GM23338 (cell line): ENCODE data around the gene PHC2. TPM values are rescaled to one million over a fixed set of nuclear protein-coding genes. Genes with fewer than 3 reads are reported as not detected.

Experiments used
- ATAC-seq: fragments of 200-7000 bp; cut with Tn5 transposase; 3 replicates; pipeline ENCODE4 v1.9.1; 2020
- DNase-seq: peaks from one replicate; pipeline ENCODE4 v3.0.0-alpha.2; 2015; ENCODE audit warnings: low spot score
- H2AFZ ChIP-seq: fragments of 200-600 bp; sonication (generic); 2 replicates; pipeline ENCODE4 v1.8.0; 2016; ENCODE audit warnings: antibody characterized with exemption, mild to moderate bottlenecking, moderate library complexity
- H3F3A ChIP-seq: fragments of 200-600 bp; sonication (generic); replicated peaks from 2 replicates; pipeline ENCODE4 v1.8.0; 2017; ENCODE audit warnings: antibody characterized with exemption, mixed run types, low read depth
- H3K27ac ChIP-seq: fragments of 200-600 bp; sonication (generic); 2 replicates; pipeline ENCODE4 v1.6.1; 2016; ENCODE audit warnings: low read depth
- H3K27me3 ChIP-seq: fragments of 200-600 bp; sonication (generic); 2 replicates; pipeline ENCODE4 v1.8.0; 2016; ENCODE audit warnings: mild to moderate bottlenecking, mixed run types, moderate library complexity; ENCODE audit not compliant: insufficient read depth
- H3K36me3 ChIP-seq: fragments of 200-600 bp; sonication (generic); 2 replicates; pipeline ENCODE4 v1.8.0; 2016; ENCODE audit warnings: mild to moderate bottlenecking; ENCODE audit not compliant: insufficient read depth
- H3K4me1 ChIP-seq: fragments of 200-600 bp; sonication (generic); 2 replicates; pipeline ENCODE4 v1.8.0; 2016; ENCODE audit warnings: mild to moderate bottlenecking, moderate library complexity; ENCODE audit not compliant: insufficient read depth
- H3K4me2 ChIP-seq: fragments of 200-600 bp; sonication (generic); 2 replicates; pipeline ENCODE4 v1.7.1; 2017; ENCODE audit warnings: mixed run types
- H3K4me3 ChIP-seq: fragments of 200-600 bp; sonication (generic); 2 replicates; pipeline ENCODE4 v1.6.1; 2016; ENCODE audit warnings: mixed run types
- H3K79me2 ChIP-seq: fragments of 200-600 bp; sonication (generic); replicated peaks from 2 replicates; pipeline ENCODE4 v1.8.0; 2017; ENCODE audit warnings: mild to moderate bottlenecking; ENCODE audit not compliant: insufficient read depth
- H3K9me2 ChIP-seq: fragments of 200-600 bp; sonication (generic); 2 replicates; pipeline ENCODE4 v1.8.0; 2017; ENCODE audit not compliant: insufficient read depth
- H4K20me1 ChIP-seq: fragments of 200-600 bp; sonication (generic); replicated peaks from 2 replicates; pipeline ENCODE4 v1.8.0; 2017; ENCODE audit warnings: mild to moderate bottlenecking; ENCODE audit not compliant: insufficient read depth
- H3K27ac Mint-ChIP-seq: 2 replicates; pipeline ENCODE4 v1.8.0; 2020; ENCODE audit warnings: inconsistent platforms, mild to moderate bottlenecking, moderate library complexity, mixed read lengths
- H3K27me3 Mint-ChIP-seq: 3 replicates; pipeline ENCODE4 v1.8.0; 2022; ENCODE audit warnings: low read depth, mild to moderate bottlenecking, moderate library complexity, mixed read lengths, inconsistent platforms; ENCODE audit not compliant: insufficient read depth, poor library complexity
- H3K36me3 Mint-ChIP-seq: 3 replicates; pipeline ENCODE4 v1.8.0; 2021; ENCODE audit warnings: low read depth, mild to moderate bottlenecking, inconsistent platforms, moderate library complexity, mixed read lengths
- H3K4me1 Mint-ChIP-seq: 3 replicates; pipeline ENCODE4 v1.8.0; 2020; ENCODE audit warnings: mild to moderate bottlenecking, inconsistent platforms, mixed read lengths
- H3K4me3 Mint-ChIP-seq: 3 replicates; pipeline ENCODE4 v1.8.0; 2021; ENCODE audit warnings: moderate library complexity, mild to moderate bottlenecking, inconsistent platforms, mixed read lengths
- H3K9me3 Mint-ChIP-seq: 3 replicates; pipeline ENCODE4 v1.8.0; 2020; ENCODE audit warnings: moderate library complexity, mild to moderate bottlenecking, inconsistent platforms, mixed read lengths
- CREB1 ChIP-seq: fragments of 250-450 bp; sonication (Bioruptor Pico); IDR thresholded peaks from 2 replicates; pipeline ENCODE4 v1.5.0; 2020; ENCODE audit warnings: low read depth, mild to moderate bottlenecking, moderate library complexity
- CTCF ChIP-seq, 2 experiments: fragments of 200-600 bp in 1 of 2; sonication (generic) in 1 of 2; conservative IDR thresholded peaks; 2 replicates each; pipeline versions ENCODE4 v1.5.1 to v1.6.1; 2016 to 2017; ENCODE audit warnings: antibody characterized with exemption in 2 of 2, low read depth in 2 of 2, mild to moderate bottlenecking in 2 of 2, moderate library complexity in 1 of 2
- EZH2 ChIP-seq: fragments of 200-600 bp; sonication (generic); IDR thresholded peaks from one replicate; pipeline ENCODE4 v1.8.0; 2017; ENCODE audit warnings: antibody characterized with exemption, mild to moderate bottlenecking, low read depth; ENCODE audit not compliant: unreplicated experiment
- EZH2phosphoT487 ChIP-seq: fragments of 200-600 bp; sonication (generic); IDR thresholded peaks from one replicate; pipeline ENCODE4 v1.8.1; 2018; ENCODE audit warnings: antibody characterized with exemption; ENCODE audit not compliant: unreplicated experiment
- JUNB ChIP-seq: IDR thresholded peaks from one replicate; pipeline ENCODE4 v1.6.1; 2016; ENCODE audit warnings: antibody characterized with exemption; ENCODE audit not compliant: unreplicated experiment
- NANOG ChIP-seq: IDR thresholded peaks from 2 replicates; pipeline ENCODE4 v1.6.1; 2016; ENCODE audit warnings: antibody characterized with exemption, borderline replicate concordance
- POLR2AphosphoS5 ChIP-seq: IDR thresholded peaks from 2 replicates; pipeline ENCODE4 v1.6.1; 2016; ENCODE audit warnings: antibody characterized with exemption, low read depth
- REST ChIP-seq: IDR thresholded peaks from one replicate; pipeline ENCODE4 v1.6.1; 2018; ENCODE audit warnings: antibody characterized with exemption; ENCODE audit not compliant: unreplicated experiment
- STAT1 ChIP-seq: IDR thresholded peaks from one replicate; pipeline ENCODE4 v1.6.1; 2016; ENCODE audit warnings: antibody characterized with exemption; ENCODE audit not compliant: unreplicated experiment
- ZNF114 ChIP-seq: fragments of 250-450 bp; sonication (Bioruptor Pico); IDR thresholded peaks from 2 replicates; pipeline ENCODE4 v1.5.0; 2020; ENCODE audit warnings: mild to moderate bottlenecking, moderate library complexity
- ZNF331 ChIP-seq: fragments of 250-450 bp; sonication (Bioruptor Pico); IDR thresholded peaks from 2 replicates; pipeline ENCODE4 v1.5.0; 2020; ENCODE audit warnings: low read depth, mild to moderate bottlenecking, moderate library complexity
- polyA plus RNA-seq: library from polyadenylated mRNA; unstranded; fragments of >200 nt; fragmentation: Nextera tagmentation; extraction: Ambion mirVana; gene quantifications from 2 replicates; pipeline ENCODE4 v1.2.1, GENCODE V29; 2016
- total RNA-seq: library from RNA; depleted of rRNA; stranded (reverse); fragments of >200 nt; shearing (Covaris generic); gene quantifications from 2 replicates; pipeline ENCODE4 v1.2.3, GENCODE V29; 2014
- TF ChIP-seq, protein P1 (sequence below): IDR thresholded peaks from 2 replicates; pipeline ENCODE4 v1.6.1; 2016; ENCODE audit warnings: antibody characterized with exemption
- TF ChIP-seq, protein P2 (sequence below): fragments of 250-450 bp; sonication (Bioruptor Pico); IDR thresholded peaks from 2 replicates; pipeline ENCODE4 v1.5.0; 2020; ENCODE audit warnings: mild to moderate bottlenecking, moderate library complexity

PHC2 gene
- total and polyA plus RNA-seq, 2 experiments from 2014 or later: 1.7 to 7.3 TPM

GRCh38 chr1:33288976-33289857 lies 141.7 kb downstream of the PHC2 start:
- no peak for TF ChIP-seq ZNF331 (CRISPR knock-in tag)
- TF ChIP-seq NANOG: no peak
- no peak for TF ChIP-seq JUNB
- no peak for TF ChIP-seq POLR2AphosphoS5
- no peak for TF ChIP-seq EZH2phosphoT487
- TF ChIP-seq REST: no peak
- TF ChIP-seq CREB1 (CRISPR knock-in tag): no peak
- TF ChIP-seq ZNF114 (CRISPR knock-in tag): no peak
- TF ChIP-seq EZH2: no peak
- TF ChIP-seq, protein P1, sequence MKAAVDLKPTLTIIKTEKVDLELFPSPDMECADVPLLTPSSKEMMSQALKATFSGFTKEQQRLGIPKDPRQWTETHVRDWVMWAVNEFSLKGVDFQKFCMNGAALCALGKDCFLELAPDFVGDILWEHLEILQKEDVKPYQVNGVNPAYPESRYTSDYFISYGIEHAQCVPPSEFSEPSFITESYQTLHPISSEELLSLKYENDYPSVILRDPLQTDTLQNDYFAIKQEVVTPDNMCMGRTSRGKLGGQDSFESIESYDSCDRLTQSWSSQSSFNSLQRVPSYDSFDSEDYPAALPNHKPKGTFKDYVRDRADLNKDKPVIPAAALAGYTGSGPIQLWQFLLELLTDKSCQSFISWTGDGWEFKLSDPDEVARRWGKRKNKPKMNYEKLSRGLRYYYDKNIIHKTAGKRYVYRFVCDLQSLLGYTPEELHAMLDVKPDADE: no peak
- no peak for TF ChIP-seq STAT1
- TF ChIP-seq CTCF (conservative IDR thresholded peaks at IDR 0.05; ENCODE audit: low read depth in 2 of 2): no peak
- TF ChIP-seq, protein P2, sequence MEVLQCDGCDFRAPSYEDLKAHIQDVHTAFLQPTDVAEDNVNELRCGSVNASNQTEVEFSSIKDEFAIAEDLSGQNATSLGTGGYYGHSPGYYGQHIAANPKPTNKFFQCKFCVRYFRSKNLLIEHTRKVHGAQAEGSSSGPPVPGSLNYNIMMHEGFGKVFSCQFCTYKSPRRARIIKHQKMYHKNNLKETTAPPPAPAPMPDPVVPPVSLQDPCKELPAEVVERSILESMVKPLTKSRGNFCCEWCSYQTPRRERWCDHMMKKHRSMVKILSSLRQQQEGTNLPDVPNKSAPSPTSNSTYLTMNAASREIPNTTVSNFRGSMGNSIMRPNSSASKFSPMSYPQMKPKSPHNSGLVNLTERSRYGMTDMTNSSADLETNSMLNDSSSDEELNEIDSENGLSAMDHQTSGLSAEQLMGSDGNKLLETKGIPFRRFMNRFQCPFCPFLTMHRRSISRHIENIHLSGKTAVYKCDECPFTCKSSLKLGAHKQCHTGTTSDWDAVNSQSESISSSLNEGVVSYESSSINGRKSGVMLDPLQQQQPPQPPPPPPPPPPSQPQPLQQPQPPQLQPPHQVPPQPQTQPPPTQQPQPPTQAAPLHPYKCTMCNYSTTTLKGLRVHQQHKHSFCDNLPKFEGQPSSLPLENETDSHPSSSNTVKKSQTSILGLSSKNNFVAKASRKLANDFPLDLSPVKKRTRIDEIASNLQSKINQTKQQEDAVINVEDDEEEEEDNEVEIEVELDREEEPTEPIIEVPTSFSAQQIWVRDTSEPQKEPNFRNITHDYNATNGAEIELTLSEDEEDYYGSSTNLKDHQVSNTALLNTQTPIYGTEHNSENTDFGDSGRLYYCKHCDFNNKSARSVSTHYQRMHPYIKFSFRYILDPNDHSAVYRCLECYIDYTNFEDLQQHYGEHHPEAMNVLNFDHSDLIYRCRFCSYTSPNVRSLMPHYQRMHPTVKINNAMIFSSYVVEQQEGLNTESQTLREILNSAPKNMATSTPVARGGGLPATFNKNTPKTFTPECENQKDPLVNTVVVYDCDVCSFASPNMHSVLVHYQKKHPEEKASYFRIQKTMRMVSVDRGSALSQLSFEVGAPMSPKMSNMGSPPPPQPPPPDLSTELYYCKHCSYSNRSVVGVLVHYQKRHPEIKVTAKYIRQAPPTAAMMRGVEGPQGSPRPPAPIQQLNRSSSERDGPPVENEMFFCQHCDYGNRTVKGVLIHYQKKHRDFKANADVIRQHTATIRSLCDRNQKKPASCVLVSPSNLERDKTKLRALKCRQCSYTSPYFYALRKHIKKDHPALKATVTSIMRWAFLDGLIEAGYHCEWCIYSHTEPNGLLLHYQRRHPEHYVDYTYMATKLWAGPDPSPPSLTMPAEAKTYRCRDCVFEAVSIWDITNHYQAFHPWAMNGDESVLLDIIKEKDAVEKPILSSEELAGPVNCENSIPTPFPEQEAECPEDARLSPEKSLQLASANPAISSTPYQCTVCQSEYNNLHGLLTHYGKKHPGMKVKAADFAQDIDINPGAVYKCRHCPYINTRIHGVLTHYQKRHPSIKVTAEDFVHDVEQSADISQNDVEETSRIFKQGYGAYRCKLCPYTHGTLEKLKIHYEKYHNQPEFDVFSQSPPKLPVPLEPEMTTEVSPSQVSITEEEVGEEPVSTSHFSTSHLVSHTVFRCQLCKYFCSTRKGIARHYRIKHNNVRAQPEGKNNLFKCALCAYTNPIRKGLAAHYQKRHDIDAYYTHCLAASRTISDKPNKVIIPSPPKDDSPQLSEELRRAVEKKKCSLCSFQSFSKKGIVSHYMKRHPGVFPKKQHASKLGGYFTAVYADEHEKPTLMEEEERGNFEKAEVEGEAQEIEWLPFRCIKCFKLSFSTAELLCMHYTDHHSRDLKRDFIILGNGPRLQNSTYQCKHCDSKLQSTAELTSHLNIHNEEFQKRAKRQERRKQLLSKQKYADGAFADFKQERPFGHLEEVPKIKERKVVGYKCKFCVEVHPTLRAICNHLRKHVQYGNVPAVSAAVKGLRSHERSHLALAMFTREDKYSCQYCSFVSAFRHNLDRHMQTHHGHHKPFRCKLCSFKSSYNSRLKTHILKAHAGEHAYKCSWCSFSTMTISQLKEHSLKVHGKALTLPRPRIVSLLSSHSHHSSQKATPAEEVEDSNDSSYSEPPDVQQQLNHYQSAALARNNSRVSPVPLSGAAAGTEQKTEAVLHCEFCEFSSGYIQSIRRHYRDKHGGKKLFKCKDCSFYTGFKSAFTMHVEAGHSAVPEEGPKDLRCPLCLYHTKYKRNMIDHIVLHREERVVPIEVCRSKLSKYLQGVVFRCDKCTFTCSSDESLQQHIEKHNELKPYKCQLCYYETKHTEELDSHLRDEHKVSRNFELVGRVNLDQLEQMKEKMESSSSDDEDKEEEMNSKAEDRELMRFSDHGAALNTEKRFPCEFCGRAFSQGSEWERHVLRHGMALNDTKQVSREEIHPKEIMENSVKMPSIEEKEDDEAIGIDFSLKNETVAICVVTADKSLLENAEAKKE (CRISPR knock-in tag): no peak

More at GRCh38 chr1:33288976-33289857, 141.7 kb downstream of the PHC2 start:
- H3F3A ChIP-seq: no peaks in the 10 kb centered on the region
- 0 out of 2 replicates have a peak, but pooled peaks cover 3% of the 10 kb centered on the region for H3K79me2 ChIP-seq
- no peak overlapping the region for H3K4me2 ChIP-seq
- no peaks in the 10 kb centered on the region for H3K4me1 ChIP-seq
- DNase-seq (no peak), ATAC-seq (no peak)
- Mint-ChIP-seq H3K4me1 (no peaks in the 10 kb centered on the region; the same call in 2 of the 3 replicates), H3K27ac (no peak overlapping the region), H3K9me3 (no peaks in the 10 kb centered on the region; the same call in 1 of the 3 replicates), H3K27me3 (peaks cover 7% of the 10 kb centered on the region), H3K36me3 (peaks cover 19% of the 10 kb centered on the region), H3K4me3 (no peak overlapping the region)
- H3K4me3 ChIP-seq: no peak overlapping the region
- no peaks in the 10 kb centered on the region for H3K9me2 ChIP-seq
- H3K27ac ChIP-seq: no peak overlapping the region
- no peaks in the 10 kb centered on the region; the same call in 1 of the 2 replicates for H3K36me3 ChIP-seq
- no peak overlapping the region for H2AFZ ChIP-seq
- peaks cover 5% of the 10 kb centered on the region for H4K20me1 ChIP-seq
- no peaks in the 10 kb centered on the region for H3K27me3 ChIP-seq
